ENCODE measurements around the gene ARHGAP31. TPM values are rescaled to one million over a fixed set of nuclear protein-coding genes. Genes with fewer than 3 reads are reported as not detected.

ARHGAP31 gene
- total and polyA plus RNA-seq, 10 of the 15 experiments (the other 5 are each of a cell fraction or from before 2014, with no cell fraction given): 0.97 to 29.8 (median 10.3) TPM

DNA sequence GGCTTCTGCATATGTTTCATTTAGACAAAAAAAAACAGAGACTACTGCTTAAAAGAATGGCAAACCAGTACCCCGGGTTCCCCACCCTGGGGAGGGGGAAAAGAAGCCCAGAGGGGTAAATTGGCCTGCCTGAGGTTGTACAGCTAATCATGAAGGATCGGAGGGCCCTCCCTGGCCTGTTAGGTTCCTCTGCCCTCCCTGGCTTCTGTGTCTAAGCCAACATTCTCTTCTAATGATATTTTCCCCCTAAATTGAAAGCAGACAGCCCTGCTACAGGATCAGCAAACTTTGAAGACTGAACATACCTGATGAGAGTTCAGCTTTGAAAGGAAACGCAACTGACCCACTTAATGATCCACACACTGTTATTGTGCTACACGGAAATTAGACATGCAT lies 2.5 kb downstream of the ARHGAP31 start (continued):
- TF ChIP-seq SUPT20H (IDR thresholded peaks at IDR 0.05; ENCODE audit: borderline replicate concordance, control insufficient read depth, low read depth, low read length) (no peak), MTA2 (IDR thresholded peaks at IDR 0.05; ENCODE audit: low read depth) (no peak), CHD2 (IDR thresholded peaks at IDR 0.05; ENCODE audit: borderline replicate concordance, low read depth, low read length) (no peak)
- TF ChIP-seq, protein P1, sequence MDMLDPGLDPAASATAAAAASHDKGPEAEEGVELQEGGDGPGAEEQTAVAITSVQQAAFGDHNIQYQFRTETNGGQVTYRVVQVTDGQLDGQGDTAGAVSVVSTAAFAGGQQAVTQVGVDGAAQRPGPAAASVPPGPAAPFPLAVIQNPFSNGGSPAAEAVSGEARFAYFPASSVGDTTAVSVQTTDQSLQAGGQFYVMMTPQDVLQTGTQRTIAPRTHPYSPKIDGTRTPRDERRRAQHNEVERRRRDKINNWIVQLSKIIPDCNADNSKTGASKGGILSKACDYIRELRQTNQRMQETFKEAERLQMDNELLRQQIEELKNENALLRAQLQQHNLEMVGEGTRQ (IDR thresholded peaks at IDR 0.05; ENCODE audit: borderline replicate concordance, low read depth, low read length): no peak

DNA sequence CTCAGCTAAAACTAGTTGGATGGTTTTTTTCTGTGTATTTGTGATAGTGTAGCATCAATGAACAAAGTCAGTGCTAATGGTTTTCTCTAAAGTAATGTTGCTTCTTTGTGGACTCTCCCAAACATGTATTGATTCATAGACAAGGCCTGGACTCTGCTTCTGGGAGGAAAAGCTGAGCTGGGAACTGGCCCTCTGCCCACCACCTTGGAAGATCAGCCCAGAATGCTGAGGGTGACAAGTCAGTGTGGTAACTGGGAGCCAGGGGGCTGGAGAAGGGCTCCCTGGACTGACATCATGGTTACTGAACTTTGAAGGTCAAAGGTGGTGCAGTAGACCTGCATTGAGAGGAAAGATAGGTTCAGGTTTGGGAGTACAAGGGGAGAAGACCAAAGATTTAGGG lies 3.0 kb downstream of the ARHGAP31 start:
- SMC1A ChIA-PET (ENCODE audit: uncharacterized antibody, unreplicated experiment): interaction anchor here (1.0 to 6.9 kb wide), 16 partner anchors 9 to 384 kb away, joined by 3 to 62 read pairs (median 8); partner anchors contain the start of gene B4GALT4
- CTCF ChIA-PET: interaction anchor here (1.0 to 4.6 kb wide), 5 partner anchors 10 to 56 kb away, joined by 3 to 20 read pairs (median 3); partner anchors contain the start of gene B4GALT4
- POLR2A ChIA-PET: interaction anchor here (0.6 to 4.8 kb wide), 8 partner anchors 8 to 167 kb away, joined by 3 to 25 read pairs (median 5); partner anchors contain the start of gene TMEM39A

More for the DNA sequence above, 3.0 kb downstream of the ARHGAP31 start:
- H3K27me3 ChIP-seq (replicated peaks in 1 of 2; ENCODE audit: control insufficient read depth in 2 of 2, insufficient read depth in 2 of 2, low read length in 1 of 2): no peaks in the 10 kb centered on the region
- H3K27ac ChIP-seq (ENCODE audit: control insufficient read depth, insufficient read depth): peak overlapping the region; percentile 0; the same call in 1 of the 2 replicates
- peaks cover 66% of the 10 kb centered on the region for H3K79me2 ChIP-seq (ENCODE audit: control insufficient read depth, insufficient read depth, low read length)
- peak; percentile 42 for TF ChIP-seq NR2F1 (conservative IDR thresholded peaks at IDR 0.05)
- no peak for TF ChIP-seq SMARCA5 (IDR thresholded peaks at IDR 0.05)
- no peaks in the 10 kb centered on the region for H3K36me3 ChIP-seq (ENCODE audit: control insufficient read depth in 2 of 2, insufficient read depth in 2 of 2, low read length in 1 of 2)
- FAIRE-seq: no peak
- RAD21 ChIA-PET (ENCODE audit: unreplicated experiment): interaction anchor here (1.2 to 7.1 kb wide), 7 partner anchors 25 to 384 kb away, joined by 3 to 66 read pairs (median 6); partner anchors contain the start of genes B4GALT4 and TIMMDC1
- no peak overlapping the region; the same call in 1 of the 2 replicates for H3K9ac ChIP-seq (ENCODE audit: control insufficient read depth, insufficient read depth, low read length)
- H3K9me3 ChIP-seq (replicated peaks; ENCODE audit: control insufficient read depth, insufficient read depth, low read length): no peaks in the 10 kb centered on the region
- ATAC-seq: no peak
- peak overlapping the region; percentile 74 for H3K4me2 ChIP-seq (ENCODE audit: control insufficient read depth, insufficient read depth)
- peaks cover 46% of the 10 kb centered on the region for H3K4me1 ChIP-seq (ENCODE audit: control insufficient read depth, insufficient read depth, low read length)
- in situ Hi-C loops (cut with MboI): loop anchor here (25.0 kb wide), 1 partner anchor 390 kb away; the partner anchor contains the start of gene COX17
- H2AFZ ChIP-seq (ENCODE audit: control insufficient read depth, low read depth, low read length): no peak overlapping the region
- no peaks in the 10 kb centered on the region for H4K20me1 ChIP-seq (ENCODE audit: control insufficient read depth, insufficient read depth)
- H3K4me3 ChIP-seq: peak overlapping the region; percentile 94; the same call in 1 of the 2 replicates
- BruUV-seq (replicated peaks): no TSS peak
- DNase-seq (ENCODE audit: low read depth, low spot score): no peak
- intact Hi-C loops (cut with micrococcal nuclease; ENCODE audit: unreplicated experiment): loop anchor here (10.0 kb wide), 2 partner anchors 168 to 798 kb away; partner anchors contain the start of genes GSK3B, POGLUT1 and TMEM39A
